ENCODE measurements around the gene MGA.

- no peak for TF ChIP-seq EZH2phosphoT487 (IDR thresholded peaks at IDR 0.05; ENCODE audit: borderline replicate concordance, low read length)
- TF ChIP-seq, protein P1, sequence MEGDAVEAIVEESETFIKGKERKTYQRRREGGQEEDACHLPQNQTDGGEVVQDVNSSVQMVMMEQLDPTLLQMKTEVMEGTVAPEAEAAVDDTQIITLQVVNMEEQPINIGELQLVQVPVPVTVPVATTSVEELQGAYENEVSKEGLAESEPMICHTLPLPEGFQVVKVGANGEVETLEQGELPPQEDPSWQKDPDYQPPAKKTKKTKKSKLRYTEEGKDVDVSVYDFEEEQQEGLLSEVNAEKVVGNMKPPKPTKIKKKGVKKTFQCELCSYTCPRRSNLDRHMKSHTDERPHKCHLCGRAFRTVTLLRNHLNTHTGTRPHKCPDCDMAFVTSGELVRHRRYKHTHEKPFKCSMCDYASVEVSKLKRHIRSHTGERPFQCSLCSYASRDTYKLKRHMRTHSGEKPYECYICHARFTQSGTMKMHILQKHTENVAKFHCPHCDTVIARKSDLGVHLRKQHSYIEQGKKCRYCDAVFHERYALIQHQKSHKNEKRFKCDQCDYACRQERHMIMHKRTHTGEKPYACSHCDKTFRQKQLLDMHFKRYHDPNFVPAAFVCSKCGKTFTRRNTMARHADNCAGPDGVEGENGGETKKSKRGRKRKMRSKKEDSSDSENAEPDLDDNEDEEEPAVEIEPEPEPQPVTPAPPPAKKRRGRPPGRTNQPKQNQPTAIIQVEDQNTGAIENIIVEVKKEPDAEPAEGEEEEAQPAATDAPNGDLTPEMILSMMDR (IDR thresholded peaks at IDR 0.05; ENCODE audit: low read depth, low read length, poor library complexity, severe bottlenecking), result no peak
These were observed 148.9 kb downstream of the MGA start for GRCh38 chr15:41809121-41809520.

Data from DOHH2 (cell line).